ENCODE measurements around the gene HMCN2.

The HMCN2 gene

GRCh38 chr9:130311003-130311402 is 45.4 kb downstream of the HMCN2 start:
- no peak overlapping the region for H3K4me3 ChIP-seq (ENCODE audit: low read depth, low read length)
- TF ChIP-seq CTCF (IDR thresholded peaks at IDR 0.05; ENCODE audit: low read depth, low read length) = no peak
- no peak for DNase-seq (ENCODE audit: low read depth, low spot score)
- in situ Hi-C loops (cut with HindIII; ENCODE audit: low sequenced_read_pairs) = no loop called here

GRCh38 chr9:130311408-130312140 is 46.0 kb downstream of the HMCN2 start:
- in situ Hi-C loops (cut with HindIII; ENCODE audit: low sequenced_read_pairs) = no loop called here
- TF ChIP-seq CTCF (IDR thresholded peaks at IDR 0.05; ENCODE audit: low read depth, low read length) = no peak
- no peak overlapping the region for H3K4me3 ChIP-seq (ENCODE audit: low read depth, low read length)
- DNase-seq (ENCODE audit: low read depth, low spot score) = no peak

GRCh38 chr9:130313103-130313858 is 47.7 kb downstream of the HMCN2 start:
- no peak for TF ChIP-seq CTCF (IDR thresholded peaks at IDR 0.05; ENCODE audit: low read depth, low read length)
- in situ Hi-C loops (cut with HindIII; ENCODE audit: low sequenced_read_pairs) = no loop called here

GRCh38 chr9:130315446-130316226 is 50.1 kb downstream of the HMCN2 start:
- no peak for TF ChIP-seq CTCF (IDR thresholded peaks at IDR 0.05; ENCODE audit: low read depth, low read length)
- no peak overlapping the region for H3K4me3 ChIP-seq (ENCODE audit: low read depth, low read length)
- in situ Hi-C loops (cut with HindIII; ENCODE audit: low sequenced_read_pairs) = no loop called here
- DNase-seq (ENCODE audit: low read depth, low spot score) = no peak

More at GRCh38 chr9:130313103-130313858, 47.7 kb downstream of the HMCN2 start:
- no peak for DNase-seq (ENCODE audit: low read depth, low spot score)
- H3K4me3 ChIP-seq (ENCODE audit: low read depth, low read length) = no peak overlapping the region

GRCh38 chr9:130316430-130316829 is 50.9 kb downstream of the HMCN2 start:
- DNase-seq (ENCODE audit: low read depth, low spot score) = no peak
- no peak for TF ChIP-seq CTCF (IDR thresholded peaks at IDR 0.05; ENCODE audit: low read depth, low read length)
- in situ Hi-C loops (cut with HindIII; ENCODE audit: low sequenced_read_pairs) = no loop called here
- no peak overlapping the region for H3K4me3 ChIP-seq (ENCODE audit: low read depth, low read length)

- no peak for DNase-seq (ENCODE audit: low read depth, low spot score)
- no peak overlapping the region for H3K4me3 ChIP-seq (ENCODE audit: low read depth, low read length)
- TF ChIP-seq CTCF (IDR thresholded peaks at IDR 0.05; ENCODE audit: low read depth, low read length) = no peak
- in situ Hi-C loops (cut with HindIII; ENCODE audit: low sequenced_read_pairs) = no loop called here
These were observed 53.7 kb downstream of the HMCN2 start for GRCh38 chr9:130319300-130319699.
